ENCODE measurements around the gene SSR2.
A peak's percentile ranks its signal among the peaks of the same experiment; 100 is the strongest.

SSR2 gene

DNA sequence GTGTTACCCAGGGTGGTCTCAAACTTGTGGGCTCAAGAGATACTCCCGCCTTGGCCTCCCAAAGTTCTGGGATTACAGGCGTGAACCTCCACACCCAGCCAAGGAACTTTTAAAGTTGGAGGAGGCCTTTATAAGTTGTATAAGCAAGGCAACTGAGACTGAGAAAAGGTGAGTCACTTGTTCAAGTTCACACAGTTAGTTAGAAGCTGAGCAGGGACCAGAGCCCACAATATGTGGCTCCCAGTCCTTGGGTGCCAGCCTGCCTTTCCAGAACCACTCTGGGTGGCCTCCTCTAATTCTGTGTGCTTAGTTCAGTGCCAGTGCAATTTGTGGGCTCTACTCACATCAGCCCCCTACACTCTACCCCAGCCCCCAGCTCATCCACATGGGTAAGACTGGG is 43.9 kb upstream of the SSR2 start:
- no peak for DNase-seq (ENCODE audit: low spot score)
- Histone ChIP-seq H3K27ac (no peak overlapping the region), H3K4me3 (no peak overlapping the region)
- TF ChIP-seq, protein P1, sequence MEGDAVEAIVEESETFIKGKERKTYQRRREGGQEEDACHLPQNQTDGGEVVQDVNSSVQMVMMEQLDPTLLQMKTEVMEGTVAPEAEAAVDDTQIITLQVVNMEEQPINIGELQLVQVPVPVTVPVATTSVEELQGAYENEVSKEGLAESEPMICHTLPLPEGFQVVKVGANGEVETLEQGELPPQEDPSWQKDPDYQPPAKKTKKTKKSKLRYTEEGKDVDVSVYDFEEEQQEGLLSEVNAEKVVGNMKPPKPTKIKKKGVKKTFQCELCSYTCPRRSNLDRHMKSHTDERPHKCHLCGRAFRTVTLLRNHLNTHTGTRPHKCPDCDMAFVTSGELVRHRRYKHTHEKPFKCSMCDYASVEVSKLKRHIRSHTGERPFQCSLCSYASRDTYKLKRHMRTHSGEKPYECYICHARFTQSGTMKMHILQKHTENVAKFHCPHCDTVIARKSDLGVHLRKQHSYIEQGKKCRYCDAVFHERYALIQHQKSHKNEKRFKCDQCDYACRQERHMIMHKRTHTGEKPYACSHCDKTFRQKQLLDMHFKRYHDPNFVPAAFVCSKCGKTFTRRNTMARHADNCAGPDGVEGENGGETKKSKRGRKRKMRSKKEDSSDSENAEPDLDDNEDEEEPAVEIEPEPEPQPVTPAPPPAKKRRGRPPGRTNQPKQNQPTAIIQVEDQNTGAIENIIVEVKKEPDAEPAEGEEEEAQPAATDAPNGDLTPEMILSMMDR (IDR thresholded peaks at IDR 0.05), result no peak

DNA sequence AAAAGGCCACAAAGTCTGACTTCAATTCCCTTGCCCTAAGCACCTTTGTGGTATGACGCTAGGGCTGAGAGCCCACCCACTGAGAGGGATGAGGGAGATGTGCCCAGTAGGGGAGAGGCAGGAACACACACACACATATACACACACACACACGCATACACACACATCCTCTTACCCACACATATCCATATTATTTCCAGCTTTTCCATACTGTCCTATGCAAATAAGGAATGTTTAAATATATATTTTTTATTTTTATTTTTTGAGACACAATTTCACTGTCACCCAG is 43.2 kb upstream of the SSR2 start:
- TF ChIP-seq, protein P1 (IDR thresholded peaks at IDR 0.05), result no peak
- no peak overlapping the region for H3K4me3 ChIP-seq
- no peak for DNase-seq (ENCODE audit: low spot score)
- H3K27ac ChIP-seq, result no peak overlapping the region

DNA sequence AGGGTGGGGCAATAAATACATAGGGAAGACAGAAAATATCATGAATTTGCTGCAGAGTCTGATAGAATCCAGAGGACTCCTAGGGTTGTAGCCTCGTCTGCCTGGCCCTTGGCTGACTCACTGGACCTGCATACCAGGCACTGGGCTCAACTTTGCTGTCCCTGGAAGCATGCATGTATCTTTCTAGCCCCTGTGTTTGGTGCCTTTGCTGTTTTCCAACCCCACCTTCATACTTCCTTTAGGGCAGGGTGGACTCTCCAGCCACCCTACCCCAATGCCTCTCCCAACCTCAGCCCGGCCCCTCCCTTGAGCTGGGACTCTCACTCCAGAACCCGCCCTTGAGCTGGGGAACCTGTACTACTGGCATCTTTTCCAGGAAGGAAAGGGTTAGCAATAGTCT is 41.4 kb upstream of the SSR2 start:
- DNase-seq (ENCODE audit: low spot score), result no peak
- Histone ChIP-seq H3K4me3 (no peak overlapping the region), H3K27ac (no peak overlapping the region)
- TF ChIP-seq, protein P1 (IDR thresholded peaks at IDR 0.05), result no peak

DNA sequence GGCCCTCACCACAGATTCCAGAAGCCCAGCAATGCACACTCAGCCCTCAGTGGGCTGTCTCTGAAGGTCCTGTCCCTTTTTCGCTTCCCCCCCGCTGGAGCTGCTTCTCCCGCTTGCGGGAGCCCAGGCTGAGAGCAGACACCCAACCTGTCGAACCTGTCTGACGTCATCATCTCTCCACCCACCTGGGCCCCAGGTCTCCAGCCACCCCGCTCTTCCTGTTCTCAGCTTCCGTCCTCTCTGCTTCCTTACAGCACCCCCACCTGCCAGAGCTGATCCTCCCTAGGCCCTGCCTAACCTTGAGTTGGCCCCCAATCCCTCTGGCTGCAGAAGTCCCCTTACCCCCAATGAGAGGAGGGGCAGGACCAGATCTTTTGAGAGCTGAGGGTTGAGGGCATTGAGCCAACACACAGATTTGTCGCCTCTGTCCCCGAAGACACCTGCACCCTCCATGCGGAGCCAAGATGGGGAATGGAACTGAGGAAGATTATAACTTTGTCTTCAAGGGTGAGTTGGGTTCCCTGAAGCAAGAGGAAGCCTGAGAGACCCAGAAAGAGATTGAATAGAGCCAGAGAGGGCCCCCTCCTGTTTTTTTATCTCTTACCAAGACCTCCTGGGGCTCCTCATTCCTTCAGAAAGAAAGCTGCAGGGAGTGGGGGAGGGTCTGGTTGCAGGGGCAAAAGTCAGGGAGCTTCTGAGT is 40.3 kb upstream of the SSR2 start, which contains the start of gene RAB25:
Gene RAB25, plus strand, starts transcription at position 224 of the 700 bp plus-strand sequence. Its CDS starts 241 bp downstream, at position 465.
- Histone ChIP-seq H3K27ac (no peak within 1 kb of the TSS), H3K4me3 (no peak within 1 kb of the TSS)
- TF ChIP-seq, protein P1 (IDR thresholded peaks at IDR 0.05), result no peak
- no peak for DNase-seq (ENCODE audit: low spot score)

DNA sequence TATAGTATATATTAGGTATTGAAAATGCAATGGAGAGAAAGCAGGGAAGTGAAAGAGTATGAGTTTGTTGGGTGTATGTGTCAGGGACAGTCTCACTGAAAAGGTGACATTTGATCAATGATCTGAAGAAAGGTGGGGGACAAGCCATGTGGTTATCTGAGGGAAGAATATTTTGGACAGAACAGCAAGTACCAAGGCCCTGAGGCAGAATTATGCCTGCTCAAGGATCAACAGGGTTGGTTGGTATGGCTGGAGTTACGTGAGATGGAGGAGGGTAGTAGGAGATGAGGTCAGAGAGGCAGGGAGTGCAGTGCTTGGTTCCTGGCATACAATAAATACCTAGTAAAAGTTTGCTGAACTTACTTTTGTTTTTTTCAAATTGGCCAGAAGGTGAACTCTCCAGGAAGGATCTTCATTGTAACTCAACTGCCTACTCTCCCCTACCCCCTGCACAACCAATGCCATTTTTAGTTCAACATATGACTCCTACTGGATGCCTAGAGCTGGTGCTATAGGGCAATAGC is 35.6 kb upstream of the SSR2 start:
- Histone ChIP-seq H3K27ac (no peak overlapping the region), H3K4me3 (no peak overlapping the region)
- TF ChIP-seq, protein P1 (IDR thresholded peaks at IDR 0.05), result no peak

DNA sequence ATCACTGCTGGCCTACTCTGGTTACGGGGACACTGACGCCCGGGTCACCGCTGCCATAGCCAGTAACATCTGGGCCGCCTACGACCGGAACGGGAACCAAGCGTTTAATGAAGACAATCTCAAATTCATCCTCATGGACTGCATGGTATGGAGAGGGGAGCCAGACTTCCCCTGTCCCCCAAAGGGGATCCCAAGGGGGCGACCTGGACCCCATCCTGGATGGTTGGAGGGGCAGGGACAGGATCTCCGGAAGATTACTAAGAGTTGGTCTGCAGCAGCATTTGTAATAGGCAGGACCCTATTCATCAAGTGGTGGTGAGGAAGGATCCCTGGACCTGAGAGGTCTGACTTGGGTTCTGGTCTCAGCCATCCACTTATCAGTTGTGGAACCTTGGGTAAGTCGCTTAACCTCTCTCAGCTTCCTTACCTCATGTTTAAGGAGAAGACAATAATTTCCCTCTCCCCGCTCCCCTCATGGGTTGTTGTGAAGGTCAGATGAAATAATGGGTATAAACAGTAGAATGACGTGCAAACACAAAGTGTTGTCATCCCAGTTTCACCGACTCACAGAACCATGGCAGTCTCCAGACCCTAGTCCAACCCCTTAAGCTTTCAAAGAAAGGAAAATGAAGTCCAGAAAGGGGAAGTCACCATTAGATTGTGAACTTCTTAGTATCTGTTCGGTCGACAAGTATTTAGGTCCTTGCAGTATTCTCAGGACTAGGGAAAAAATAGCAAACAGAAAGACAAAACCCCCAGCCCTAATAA is 34.7 kb upstream of the SSR2 start:
- Histone ChIP-seq H3K4me3 (peak overlapping the region; percentile 99), H3K27ac (peak overlapping the region; percentile 95 to 97)
- TF ChIP-seq, protein P1 (IDR thresholded peaks at IDR 0.05), result no peak
- DNase-seq (ENCODE audit: low spot score), result no peak

More for the DNA sequence above, 35.6 kb upstream of the SSR2 start:
- DNase-seq (ENCODE audit: low spot score), result no peak
